ENCODE measurements around the gene MRTFB. TPM values are rescaled to one million over a fixed set of nuclear protein-coding genes. Genes with fewer than 3 reads are reported as not detected.

The MRTFB gene
- total RNA-seq, 1 experiment from 2014 or later: 90.5 TPM

DNA sequence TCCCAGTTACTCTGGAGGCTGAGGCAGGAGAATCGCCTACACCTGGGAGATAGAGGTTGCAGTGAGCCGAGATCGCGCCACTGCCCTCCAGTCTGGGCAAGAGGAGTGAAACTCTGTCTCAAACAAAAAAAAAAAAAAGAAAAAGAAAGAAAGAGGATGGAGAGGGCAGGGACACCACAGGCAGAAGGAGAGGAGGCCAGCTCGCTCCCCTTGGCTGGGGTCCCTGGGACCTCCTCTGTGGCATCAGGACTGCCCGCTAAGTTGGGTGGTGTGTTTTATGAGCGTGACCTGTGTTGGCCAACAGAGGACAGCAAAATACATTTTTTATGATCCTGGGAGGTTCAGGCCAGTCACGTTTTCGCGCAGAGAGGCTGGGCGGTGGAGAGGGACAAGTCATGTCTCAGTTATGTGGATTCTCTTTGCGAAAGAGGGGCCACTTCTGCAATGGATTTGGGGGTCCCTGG lies 229.6 kb downstream of the MRTFB start:
- in situ Hi-C loops (cut with HindIII; ENCODE audit: low pct_unique_long_range_greater_than_20kb, low sequenced_read_pairs) (no loop called here), intact Hi-C loops (cut with micrococcal nuclease; ENCODE audit: unreplicated experiment) (loop anchor here (2.0 to 5.0 kb wide), 3 partner anchors 187 to 332 kb away; partner anchors contain the start of genes BFAR and PARN)
- ATAC-seq (peak; percentile 74), DNase-seq (ENCODE audit: low read depth, low spot score) (peak; percentile 82)
- Histone ChIP-seq H3K9me3 (ENCODE audit: control insufficient read depth, insufficient read depth, low read depth, low read length) (no peaks in the 10 kb centered on the region), H3K36me3 (ENCODE audit: control insufficient read depth, insufficient read depth, low read length) (no peaks in the 10 kb centered on the region), H3K4me1 (ENCODE audit: control insufficient read depth, insufficient read depth, low read length) (peaks cover 14% of the 10 kb centered on the region), H3K27ac (ENCODE audit: low read length) (peak overlapping the region; percentile 87; the same call in 1 of the 2 replicates), H3K4me3 (ENCODE audit: low read depth in 2 of 2, low read length in 2 of 2) (peak overlapping the region in 1 of 2 experiments; percentile 77; a peak in 2 of 4 replicates), H3K27me3 (ENCODE audit: control insufficient read depth, insufficient read depth, low read length) (no peaks in the 10 kb centered on the region)
- CTCF ChIA-PET: interaction anchor here (0.7 kb wide), 1 partner anchor 276 kb away, joined by 3 read pairs; no protein-coding TSS in a partner anchor
- TF ChIP-seq, protein P1, sequence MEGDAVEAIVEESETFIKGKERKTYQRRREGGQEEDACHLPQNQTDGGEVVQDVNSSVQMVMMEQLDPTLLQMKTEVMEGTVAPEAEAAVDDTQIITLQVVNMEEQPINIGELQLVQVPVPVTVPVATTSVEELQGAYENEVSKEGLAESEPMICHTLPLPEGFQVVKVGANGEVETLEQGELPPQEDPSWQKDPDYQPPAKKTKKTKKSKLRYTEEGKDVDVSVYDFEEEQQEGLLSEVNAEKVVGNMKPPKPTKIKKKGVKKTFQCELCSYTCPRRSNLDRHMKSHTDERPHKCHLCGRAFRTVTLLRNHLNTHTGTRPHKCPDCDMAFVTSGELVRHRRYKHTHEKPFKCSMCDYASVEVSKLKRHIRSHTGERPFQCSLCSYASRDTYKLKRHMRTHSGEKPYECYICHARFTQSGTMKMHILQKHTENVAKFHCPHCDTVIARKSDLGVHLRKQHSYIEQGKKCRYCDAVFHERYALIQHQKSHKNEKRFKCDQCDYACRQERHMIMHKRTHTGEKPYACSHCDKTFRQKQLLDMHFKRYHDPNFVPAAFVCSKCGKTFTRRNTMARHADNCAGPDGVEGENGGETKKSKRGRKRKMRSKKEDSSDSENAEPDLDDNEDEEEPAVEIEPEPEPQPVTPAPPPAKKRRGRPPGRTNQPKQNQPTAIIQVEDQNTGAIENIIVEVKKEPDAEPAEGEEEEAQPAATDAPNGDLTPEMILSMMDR (IDR thresholded peaks at IDR 0.05): peak; percentile 92
- TF ChIP-seq POLR2AphosphoS5 (IDR thresholded peaks at IDR 0.05; ENCODE audit: low read depth, low read length): no peak
- POLR2A ChIA-PET: interaction anchor here (0.5 kb wide), 1 partner anchor 197 kb away, joined by 10 read pairs; no protein-coding TSS in a partner anchor
- BruUV-seq (replicated peaks): no TSS peak

DNA sequence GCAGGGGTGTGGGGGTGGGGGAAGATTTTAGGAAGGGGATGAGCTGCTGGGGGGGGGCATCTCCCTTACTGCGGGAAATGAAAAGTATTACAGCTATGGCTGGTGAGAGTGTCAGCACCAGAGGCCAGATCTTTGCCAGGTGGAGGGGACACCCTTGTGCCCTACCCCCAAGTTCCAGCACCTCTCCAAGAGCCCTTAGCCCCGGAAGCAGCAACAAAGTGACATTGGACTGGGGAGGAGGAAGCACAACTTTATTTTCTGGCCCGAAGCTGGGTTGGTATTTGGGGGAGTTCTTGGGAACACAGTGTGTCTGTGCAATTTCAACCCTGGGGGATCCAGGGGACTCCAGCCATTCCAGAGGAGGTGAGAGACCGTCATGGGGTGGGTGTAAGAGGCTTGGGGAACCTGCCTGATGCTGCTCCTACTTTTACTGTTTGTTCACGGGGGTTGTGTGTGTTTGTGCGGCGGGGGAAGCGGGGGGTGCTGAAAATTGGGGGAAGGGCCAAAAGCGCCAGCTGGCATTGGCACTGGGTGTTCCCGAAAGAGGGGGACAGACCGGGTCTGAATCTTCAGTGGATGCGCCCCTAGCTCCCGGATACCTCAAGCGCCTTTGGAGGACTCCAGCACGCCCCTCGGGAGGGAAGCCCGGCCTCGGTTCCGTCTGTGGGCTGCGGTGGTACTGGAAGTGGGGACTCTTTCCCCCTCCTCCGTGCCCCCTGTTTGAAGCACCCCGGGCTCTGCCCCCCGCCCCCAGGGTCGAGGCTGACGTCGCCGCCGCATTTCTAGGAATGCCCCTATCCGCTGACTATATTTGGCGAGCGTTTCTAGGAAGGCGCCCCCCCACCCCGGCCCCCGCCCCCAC lies 230.3 kb downstream of the MRTFB start:
- H3K27ac ChIP-seq (ENCODE audit: low read length): peak overlapping the region; percentile 87

DNA sequence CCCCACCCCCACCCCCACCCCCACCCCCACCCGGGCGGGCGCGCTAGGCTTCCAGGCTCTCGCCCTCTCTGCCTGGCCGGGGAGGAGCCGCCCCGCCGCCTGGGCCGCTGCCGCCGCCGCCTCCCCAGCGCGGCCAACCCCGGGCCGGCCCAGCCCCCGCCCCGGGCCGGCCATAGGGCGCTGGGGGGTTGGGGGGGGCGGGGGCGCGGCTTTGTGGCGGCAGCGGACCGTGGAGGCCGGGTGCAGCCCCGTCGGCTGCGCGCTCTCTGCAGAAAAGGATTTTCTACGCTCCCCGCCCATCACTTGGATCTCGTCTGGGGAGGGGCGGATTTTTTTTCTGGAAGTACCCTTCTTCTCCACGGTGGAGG lies 230.9 kb downstream of the MRTFB start:
- H3K4me1 ChIP-seq (ENCODE audit: control insufficient read depth, insufficient read depth, low read length): peaks cover 27% of the 10 kb centered on the region
- H3K27ac ChIP-seq (ENCODE audit: low read length): peak overlapping the region; percentile 69
- H3K4me3 ChIP-seq (ENCODE audit: low read depth in 2 of 2, low read length in 2 of 2): peak overlapping the region; percentile 65 to 98
- CTCF ChIA-PET: interaction anchor here (0.5 kb wide), 1 partner anchor 168 kb away, joined by 5 read pairs; no protein-coding TSS in a partner anchor
- H3K36me3 ChIP-seq (ENCODE audit: control insufficient read depth, insufficient read depth, low read length): no peaks in the 10 kb centered on the region
- TF ChIP-seq SIN3A (IDR thresholded peaks at IDR 0.05; ENCODE audit: borderline replicate concordance, insufficient read depth, low read depth, low read length) (0 out of 2 replicates have a peak, but pooled peaks have one; percentile 15), TCF7L2 (IDR thresholded peaks at IDR 0.05; ENCODE audit: low read depth, low read length) (no peak), POLR2AphosphoS5 (IDR thresholded peaks at IDR 0.05; ENCODE audit: low read depth, low read length) (no peak)
- TF ChIP-seq, protein P2, sequence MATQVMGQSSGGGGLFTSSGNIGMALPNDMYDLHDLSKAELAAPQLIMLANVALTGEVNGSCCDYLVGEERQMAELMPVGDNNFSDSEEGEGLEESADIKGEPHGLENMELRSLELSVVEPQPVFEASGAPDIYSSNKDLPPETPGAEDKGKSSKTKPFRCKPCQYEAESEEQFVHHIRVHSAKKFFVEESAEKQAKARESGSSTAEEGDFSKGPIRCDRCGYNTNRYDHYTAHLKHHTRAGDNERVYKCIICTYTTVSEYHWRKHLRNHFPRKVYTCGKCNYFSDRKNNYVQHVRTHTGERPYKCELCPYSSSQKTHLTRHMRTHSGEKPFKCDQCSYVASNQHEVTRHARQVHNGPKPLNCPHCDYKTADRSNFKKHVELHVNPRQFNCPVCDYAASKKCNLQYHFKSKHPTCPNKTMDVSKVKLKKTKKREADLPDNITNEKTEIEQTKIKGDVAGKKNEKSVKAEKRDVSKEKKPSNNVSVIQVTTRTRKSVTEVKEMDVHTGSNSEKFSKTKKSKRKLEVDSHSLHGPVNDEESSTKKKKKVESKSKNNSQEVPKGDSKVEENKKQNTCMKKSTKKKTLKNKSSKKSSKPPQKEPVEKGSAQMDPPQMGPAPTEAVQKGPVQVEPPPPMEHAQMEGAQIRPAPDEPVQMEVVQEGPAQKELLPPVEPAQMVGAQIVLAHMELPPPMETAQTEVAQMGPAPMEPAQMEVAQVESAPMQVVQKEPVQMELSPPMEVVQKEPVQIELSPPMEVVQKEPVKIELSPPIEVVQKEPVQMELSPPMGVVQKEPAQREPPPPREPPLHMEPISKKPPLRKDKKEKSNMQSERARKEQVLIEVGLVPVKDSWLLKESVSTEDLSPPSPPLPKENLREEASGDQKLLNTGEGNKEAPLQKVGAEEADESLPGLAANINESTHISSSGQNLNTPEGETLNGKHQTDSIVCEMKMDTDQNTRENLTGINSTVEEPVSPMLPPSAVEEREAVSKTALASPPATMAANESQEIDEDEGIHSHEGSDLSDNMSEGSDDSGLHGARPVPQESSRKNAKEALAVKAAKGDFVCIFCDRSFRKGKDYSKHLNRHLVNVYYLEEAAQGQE (IDR thresholded peaks at IDR 0.05; ENCODE audit: insufficient read depth in 1 of 2, low read depth in 2 of 2, low read length in 1 of 2): no peak
- TF ChIP-seq, protein P1 (IDR thresholded peaks at IDR 0.05): no peak
- ATAC-seq (peak; percentile 77), DNase-seq (ENCODE audit: low read depth, low spot score) (no peak)
- in situ Hi-C loops (cut with HindIII; ENCODE audit: low pct_unique_long_range_greater_than_20kb, low sequenced_read_pairs): no loop called here
- no TSS peak for BruUV-seq (replicated peaks)
- no peaks in the 10 kb centered on the region for H3K9me3 ChIP-seq (ENCODE audit: control insufficient read depth, insufficient read depth, low read depth, low read length)
- intact Hi-C loops (cut with micrococcal nuclease; ENCODE audit: unreplicated experiment): loop anchor here (5.0 kb wide), 2 partner anchors 185 to 330 kb away; partner anchors contain the start of genes BFAR and PARN
- POLR2A ChIA-PET: interaction anchor here (0.6 kb wide), 1 partner anchor 301 kb away, joined by 4 read pairs; no protein-coding TSS in a partner anchor
- H3K27me3 ChIP-seq (ENCODE audit: control insufficient read depth, insufficient read depth, low read length): no peaks in the 10 kb centered on the region

More for the DNA sequence above, 230.3 kb downstream of the MRTFB start:
- no peaks in the 10 kb centered on the region for H3K27me3 ChIP-seq (ENCODE audit: control insufficient read depth, insufficient read depth, low read length)
- ATAC-seq (peak; percentile 42), DNase-seq (ENCODE audit: low read depth, low spot score) (no peak)
- TF ChIP-seq SIN3A (IDR thresholded peaks at IDR 0.05; ENCODE audit: borderline replicate concordance, insufficient read depth, low read depth, low read length) (0 out of 2 replicates have a peak, but pooled peaks have one; percentile 75), TCF7L2 (IDR thresholded peaks at IDR 0.05; ENCODE audit: low read depth, low read length) (no peak)
- TF ChIP-seq, protein P1 (IDR thresholded peaks at IDR 0.05): peak; percentile 38
- H3K4me3 ChIP-seq (ENCODE audit: low read depth in 2 of 2, low read length in 2 of 2): peak overlapping the region; percentile 55 to 77
- intact Hi-C loops (cut with micrococcal nuclease; ENCODE audit: unreplicated experiment): loop anchor here (2.0 to 5.0 kb wide), 3 partner anchors 186 to 331 kb away; partner anchors contain the start of genes BFAR and PARN
- no peaks in the 10 kb centered on the region for H3K36me3 ChIP-seq (ENCODE audit: control insufficient read depth, insufficient read depth, low read length)
- no TSS peak for BruUV-seq (replicated peaks)
- H3K4me1 ChIP-seq (ENCODE audit: control insufficient read depth, insufficient read depth, low read length): peaks cover 21% of the 10 kb centered on the region
- in situ Hi-C loops (cut with HindIII; ENCODE audit: low pct_unique_long_range_greater_than_20kb, low sequenced_read_pairs): no loop called here
- POLR2A ChIA-PET: interaction anchor here (0.5 to 0.6 kb wide), 2 partner anchors 197 to 302 kb away, joined by 4 to 10 read pairs; no protein-coding TSS in a partner anchor
- CTCF ChIA-PET: interaction anchor here (0.5 to 0.7 kb wide), 2 partner anchors 168 to 275 kb away, joined by 3 to 5 read pairs; no protein-coding TSS in a partner anchor
- no peaks in the 10 kb centered on the region for H3K9me3 ChIP-seq (ENCODE audit: control insufficient read depth, insufficient read depth, low read depth, low read length)
